Neuronal stem cell (in vitro differentiated cells): Measurements from ENCODE around the gene BEAN1.

Experiments used
- DNase-seq: peaks from one replicate; pipeline ENCODE4 v3.0.0-alpha.2; 2013; ENCODE audit warnings: low spot score
- H2AFZ ChIP-seq: one replicate; pipeline ENCODE4 v1.6.1; 2013; ENCODE audit warnings: mild to moderate bottlenecking, low read length, inconsistent platforms
- H2AK5ac ChIP-seq: 2 replicates; pipeline ENCODE4 v1.6.1; 2013; ENCODE audit warnings: low read depth, mild to moderate bottlenecking, inconsistent platforms, low read length, moderate library complexity, mixed read lengths
- H2BK120ac ChIP-seq: 2 replicates; pipeline ENCODE4 v1.6.1; 2013; ENCODE audit warnings: low read depth, mild to moderate bottlenecking, inconsistent platforms, low read length, moderate library complexity, mixed read lengths
- H2BK12ac ChIP-seq: one replicate; pipeline ENCODE4 v1.6.1; 2013; ENCODE audit warnings: low read length, inconsistent platforms
- H2BK15ac ChIP-seq: 2 replicates; pipeline ENCODE4 v1.6.1; 2013; ENCODE audit warnings: mild to moderate bottlenecking, low read length, inconsistent platforms, mixed read lengths
- H2BK5ac ChIP-seq: one replicate; pipeline ENCODE4 v1.6.1; 2013; ENCODE audit warnings: inconsistent platforms, mild to moderate bottlenecking, low read length, moderate library complexity
- H3K14ac ChIP-seq: one replicate; pipeline ENCODE4 v1.6.1; 2013; ENCODE audit warnings: low read length, inconsistent platforms
- H3K18ac ChIP-seq: 2 replicates; pipeline ENCODE4 v1.6.1; 2013; ENCODE audit warnings: low read length, inconsistent platforms
- H3K23ac ChIP-seq: 2 replicates; pipeline ENCODE4 v1.6.1; 2013; ENCODE audit warnings: low read depth, mild to moderate bottlenecking, mixed read lengths, low read length, inconsistent platforms; ENCODE audit not compliant: poor library complexity
- H3K27ac ChIP-seq: replicated peaks from 3 replicates; pipeline ENCODE4 v1.5.1; 2013; ENCODE audit warnings: low read length, inconsistent platforms
- H3K27me3 ChIP-seq, 3 experiments: 2 replicates each; pipeline ENCODE4 v1.6.1; 2013; ENCODE audit warnings: low read length in 3 of 3, mild to moderate bottlenecking in 2 of 3, inconsistent platforms in 1 of 3, low read depth in 1 of 3, mixed read lengths in 1 of 3, moderate library complexity in 1 of 3; ENCODE audit not compliant: control insufficient read depth in 3 of 3, insufficient read depth in 3 of 3
- H3K36me3 ChIP-seq, 2 donors: replicated peaks in 1 of 2; 2 replicates each; pipeline ENCODE4 v1.6.1; 2013; ENCODE audit warnings: low read length in 2 of 2; ENCODE audit not compliant: control insufficient read depth in 2 of 2, insufficient read depth in 2 of 2
- H3K4ac ChIP-seq: 2 replicates; pipeline ENCODE4 v1.6.1; 2013; ENCODE audit warnings: inconsistent platforms, mild to moderate bottlenecking, low read length, moderate library complexity
- H3K4me1 ChIP-seq, 2 donors: 1 replicate in 1 of 2; 2 replicates in 1 of 2; pipeline ENCODE4 v1.6.1; 2013; ENCODE audit warnings: low read length in 2 of 2, low read depth in 1 of 2; ENCODE audit not compliant: control insufficient read depth in 2 of 2, insufficient read depth in 1 of 2
- H3K4me2 ChIP-seq: one replicate; pipeline ENCODE4 v1.6.1; 2013; ENCODE audit warnings: mild to moderate bottlenecking, low read length, inconsistent platforms; ENCODE audit not compliant: insufficient read depth, poor library complexity, severe bottlenecking
- H3K4me3 ChIP-seq, 2 donors: 2 replicates each; pipeline ENCODE4 v1.5.1; 2013; ENCODE audit warnings: low read length in 2 of 2, mild to moderate bottlenecking in 2 of 2, inconsistent platforms in 1 of 2, moderate library complexity in 1 of 2
- H3K79me1 ChIP-seq: one replicate; pipeline ENCODE4 v1.6.1; 2013; ENCODE audit warnings: low read depth, mild to moderate bottlenecking, inconsistent platforms, low read length, moderate library complexity
- H3K9ac ChIP-seq: one replicate; pipeline ENCODE4 v1.6.1; 2013; ENCODE audit warnings: mild to moderate bottlenecking, low read depth, low read length, inconsistent platforms; ENCODE audit not compliant: poor library complexity
- H3K9me3 ChIP-seq, 2 donors: replicated peaks in 1 of 2; 2 replicates each; pipeline versions ENCODE3 to v1.6.1; 2013; ENCODE audit warnings: low read length in 2 of 2, mild to moderate bottlenecking in 2 of 2, inconsistent platforms in 1 of 2, low read depth in 1 of 2, mixed read lengths in 1 of 2, moderate library complexity in 1 of 2; ENCODE audit not compliant: control insufficient read depth in 2 of 2, insufficient read depth in 1 of 2
- H4K8ac ChIP-seq: one replicate; pipeline ENCODE4 v1.6.1; 2013; ENCODE audit warnings: low read depth, mild to moderate bottlenecking, inconsistent platforms, low read length, moderate library complexity
- H4K91ac ChIP-seq: one replicate; pipeline ENCODE4 v1.6.1; 2013; ENCODE audit warnings: low read length, low read depth, mild to moderate bottlenecking, inconsistent platforms; ENCODE audit not compliant: poor library complexity
- WGBS, 2 donors: extraction: QIAGEN DNeasy Blood & Tissue Kit; methylation state at CpG; one replicate each; pipeline ENCODE4 v1.1.7; 2013; ENCODE audit warnings: missing lambda C conversion rate in 2 of 2, mixed read lengths in 1 of 2; ENCODE audit not compliant: insufficient read length in 2 of 2, insufficient replicate concordance in 1 of 2; ENCODE audit errors: extremely low coverage in 2 of 2; 5-methylcytosine and 5-hydroxymethylcytosine counted together

Gene BEAN1

DNA sequence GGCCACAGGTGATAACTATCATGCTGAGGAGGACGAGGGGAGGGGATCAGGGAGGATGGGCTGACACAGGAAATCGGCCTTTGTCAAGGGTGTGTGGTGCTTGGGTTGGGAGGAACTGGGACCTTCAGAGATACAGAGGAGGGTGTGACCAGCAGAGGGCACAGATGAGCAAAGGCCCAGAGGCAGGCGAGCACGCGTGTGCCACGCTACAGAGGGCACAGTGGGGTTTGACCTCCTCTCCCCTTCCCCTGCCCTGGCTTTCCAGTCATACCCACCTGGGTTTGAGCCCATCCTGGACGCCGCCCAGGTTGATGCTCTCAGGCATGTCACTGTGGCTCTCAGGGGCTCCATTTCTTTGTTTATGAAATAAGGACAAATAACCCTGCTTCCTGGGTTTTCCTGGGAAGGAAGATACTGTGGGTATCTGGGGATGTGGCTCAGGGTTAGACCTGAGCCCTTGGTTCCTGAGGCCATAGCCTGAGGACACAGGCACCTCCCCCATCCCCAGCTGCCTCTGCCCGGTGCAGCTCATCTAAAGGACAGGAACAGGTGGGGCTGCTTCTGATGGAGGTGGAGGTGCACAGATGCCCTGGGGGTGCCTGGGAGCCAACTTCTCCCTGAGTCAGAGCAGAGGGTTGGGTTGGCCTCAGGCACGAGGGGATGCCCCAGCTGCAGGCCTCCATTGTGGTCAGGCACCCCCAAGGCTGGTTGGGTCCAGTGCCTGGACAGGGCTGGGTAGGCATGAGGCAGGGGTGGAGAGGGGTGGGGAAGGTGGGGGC, 51.8 kb downstream of the BEAN1 start:
- Histone ChIP-seq H3K27me3 (no peaks in the 10 kb centered on the region), H3K9ac (no peak overlapping the region), H2AK5ac (peak overlapping the region; percentile 72), H3K14ac (peak overlapping the region; percentile 4), H3K36me3 (no peaks in the 10 kb centered on the region), H2BK12ac (no peak overlapping the region), H3K4me3 (no peak overlapping the region), H3K4ac (peak overlapping the region; percentile 54), H3K4me1 (no peaks in the 10 kb centered on the region), H4K91ac (no peak overlapping the region), H3K23ac (peak overlapping the region; percentile 5), H2BK120ac (no peak overlapping the region), H3K9me3 (peaks cover 0 to 3% of the 10 kb centered on the region in 2 donors), H2BK15ac (peak overlapping the region; percentile 19), H2AFZ (no peak overlapping the region), H3K4me2 (no peak overlapping the region), H3K27ac (no peak overlapping the region), H4K8ac (no peak overlapping the region), H3K79me1 (peaks cover 2% of the 10 kb centered on the region), H3K18ac (peak overlapping the region; percentile 30), H2BK5ac (peak overlapping the region; percentile 35)
- WGBS, 2 donors, result no CpG with 5 or more reads among the region's 10 CpGs
- no peak for DNase-seq

GRCh38 chr16:66479661-66480264, 52.7 kb downstream of the BEAN1 start:
- H3K18ac ChIP-seq, result peak overlapping the region; percentile 31
- H3K36me3 ChIP-seq, result no peaks in the 10 kb centered on the region
- peak overlapping the region; percentile 78 for H3K4ac ChIP-seq
- no peak overlapping the region for H2BK15ac ChIP-seq
- no peak overlapping the region for H2BK120ac ChIP-seq
- no peaks in the 10 kb centered on the region for H3K4me1 ChIP-seq
- peak overlapping the region; percentile 43 for H4K8ac ChIP-seq
- H3K27ac ChIP-seq, result no peak overlapping the region
- H3K79me1 ChIP-seq, result peaks cover 2% of the 10 kb centered on the region
- peak overlapping the region; percentile 72 for H2AK5ac ChIP-seq
- H2BK12ac ChIP-seq, result no peak overlapping the region
- H2AFZ ChIP-seq, result no peak overlapping the region
- H3K4me3 ChIP-seq, result no peak overlapping the region
- no peak overlapping the region for H4K91ac ChIP-seq
- no peak overlapping the region for H3K9ac ChIP-seq
- H2BK5ac ChIP-seq, result peak overlapping the region; percentile 35
- WGBS, 2 donors, result no CpG with 5 or more reads among the region's 5 CpGs
- H3K4me2 ChIP-seq, result no peak overlapping the region
- peaks cover 0 to 3% of the 10 kb centered on the region in 2 donors for H3K9me3 ChIP-seq
- DNase-seq, result no peak
- peak overlapping the region; percentile 5 for H3K23ac ChIP-seq
- H3K14ac ChIP-seq, result peak overlapping the region; percentile 4
- no peaks in the 10 kb centered on the region for H3K27me3 ChIP-seq

- no peak overlapping the region for H3K4ac ChIP-seq
- no peak overlapping the region for H3K27ac ChIP-seq
- H3K79me1 ChIP-seq, result peaks cover 2% of the 10 kb centered on the region
- no peak overlapping the region for H2BK15ac ChIP-seq
- no peak overlapping the region for H3K9ac ChIP-seq
- no peak overlapping the region for H2BK5ac ChIP-seq
- no CpG with 5 or more reads among the region's 25 CpGs for WGBS, 2 donors
- H3K14ac ChIP-seq, result no peak overlapping the region
- no peak overlapping the region for H3K18ac ChIP-seq
- H2BK12ac ChIP-seq, result peak overlapping the region; percentile 49
- H3K4me1 ChIP-seq, result no peaks in the 10 kb centered on the region
- no peak for DNase-seq
- H3K36me3 ChIP-seq, result no peaks in the 10 kb centered on the region
- no peak overlapping the region for H4K91ac ChIP-seq
- H4K8ac ChIP-seq, result peak overlapping the region; percentile 43
- no peak overlapping the region for H2AFZ ChIP-seq
- H2BK120ac ChIP-seq, result no peak overlapping the region
- peak overlapping the region; percentile 89 for H3K23ac ChIP-seq
- peak overlapping the region; percentile 92 for H2AK5ac ChIP-seq
- no peaks in the 10 kb centered on the region for H3K27me3 ChIP-seq
- no peak overlapping the region for H3K4me2 ChIP-seq
- H3K9me3 ChIP-seq, result peaks cover 0 to 3% of the 10 kb centered on the region in 2 donors
- no peak overlapping the region for H3K4me3 ChIP-seq
Measured at GRCh38 chr16:66480265-66481080, 53.4 kb downstream of the BEAN1 start.
